22Rv1 (cell line): Measurements from ENCODE around the gene HEPACAM.

Source experiments
- H3K27ac ChIP-seq: fragments of 450-650 bp; 2 replicates; pipeline ENCODE4 v1.5.1; 2017
- ZFX ChIP-seq: fragments of 450-650 bp; IDR thresholded peaks from 2 replicates; pipeline ENCODE4 v1.6.1; 2017; ENCODE audit warnings: antibody characterized with exemption, borderline replicate concordance
- TF ChIP-seq, protein P1 (sequence below): fragments of 450-650 bp; IDR thresholded peaks from 2 replicates; pipeline ENCODE4 v1.5.1; 2017; ENCODE audit warnings: mild to moderate bottlenecking

Gene HEPACAM, protein sequence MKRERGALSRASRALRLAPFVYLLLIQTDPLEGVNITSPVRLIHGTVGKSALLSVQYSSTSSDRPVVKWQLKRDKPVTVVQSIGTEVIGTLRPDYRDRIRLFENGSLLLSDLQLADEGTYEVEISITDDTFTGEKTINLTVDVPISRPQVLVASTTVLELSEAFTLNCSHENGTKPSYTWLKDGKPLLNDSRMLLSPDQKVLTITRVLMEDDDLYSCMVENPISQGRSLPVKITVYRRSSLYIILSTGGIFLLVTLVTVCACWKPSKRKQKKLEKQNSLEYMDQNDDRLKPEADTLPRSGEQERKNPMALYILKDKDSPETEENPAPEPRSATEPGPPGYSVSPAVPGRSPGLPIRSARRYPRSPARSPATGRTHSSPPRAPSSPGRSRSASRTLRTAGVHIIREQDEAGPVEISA

DNA sequence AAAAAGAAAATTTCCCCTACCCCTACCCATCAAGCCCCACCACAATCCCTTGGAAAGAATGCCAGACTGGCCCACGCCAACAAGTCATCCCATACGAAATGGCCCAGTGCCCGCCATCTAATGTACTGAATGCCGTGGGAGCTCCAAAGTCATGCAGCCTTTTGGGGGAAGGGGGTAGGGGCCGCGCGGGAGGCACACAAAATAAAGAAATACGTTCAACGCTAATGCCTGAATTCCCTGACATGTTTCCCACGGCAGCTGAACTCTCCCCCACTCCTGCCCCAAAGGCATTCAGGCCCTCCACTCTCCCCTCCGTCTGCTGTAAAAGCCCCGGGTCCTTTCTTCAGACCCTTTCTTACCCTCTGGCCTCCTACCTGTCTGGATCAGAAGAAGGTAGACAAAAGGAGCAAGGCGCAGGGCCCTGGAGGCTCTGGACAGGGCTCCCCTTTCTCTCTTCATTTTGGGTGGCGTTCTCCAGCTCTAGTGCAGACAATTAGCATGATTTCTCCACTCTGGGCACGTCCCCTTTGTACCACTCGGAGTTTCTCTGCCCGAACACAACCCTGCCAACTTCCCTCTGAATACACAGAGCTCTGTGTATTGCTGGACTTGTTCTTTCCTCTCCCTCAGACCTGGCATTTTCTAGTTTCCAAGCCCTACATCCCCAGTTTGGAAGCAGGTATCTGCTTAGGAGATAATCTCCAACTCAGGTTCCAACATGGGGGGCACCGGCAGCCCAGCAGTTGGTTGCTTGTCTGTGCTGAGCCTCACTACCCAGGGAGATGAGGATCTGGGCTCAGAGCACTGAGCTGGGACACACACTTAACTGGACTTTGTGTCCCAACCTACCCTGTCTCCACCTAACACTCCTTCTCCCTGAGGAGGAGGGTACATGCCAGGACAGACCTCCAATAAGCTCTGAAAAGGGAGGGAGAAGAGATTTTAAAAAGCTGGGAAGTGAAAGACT, at the start of gene HEPACAM:
Gene HEPACAM (minus strand): TSS at position 500 of the 967 bp plus-strand sequence. CDS start 41 bp downstream, at position 459.
- H3K27ac ChIP-seq: no peak within 1 kb of the TSS
- no peak for TF ChIP-seq ZFX
- TF ChIP-seq, protein P1, sequence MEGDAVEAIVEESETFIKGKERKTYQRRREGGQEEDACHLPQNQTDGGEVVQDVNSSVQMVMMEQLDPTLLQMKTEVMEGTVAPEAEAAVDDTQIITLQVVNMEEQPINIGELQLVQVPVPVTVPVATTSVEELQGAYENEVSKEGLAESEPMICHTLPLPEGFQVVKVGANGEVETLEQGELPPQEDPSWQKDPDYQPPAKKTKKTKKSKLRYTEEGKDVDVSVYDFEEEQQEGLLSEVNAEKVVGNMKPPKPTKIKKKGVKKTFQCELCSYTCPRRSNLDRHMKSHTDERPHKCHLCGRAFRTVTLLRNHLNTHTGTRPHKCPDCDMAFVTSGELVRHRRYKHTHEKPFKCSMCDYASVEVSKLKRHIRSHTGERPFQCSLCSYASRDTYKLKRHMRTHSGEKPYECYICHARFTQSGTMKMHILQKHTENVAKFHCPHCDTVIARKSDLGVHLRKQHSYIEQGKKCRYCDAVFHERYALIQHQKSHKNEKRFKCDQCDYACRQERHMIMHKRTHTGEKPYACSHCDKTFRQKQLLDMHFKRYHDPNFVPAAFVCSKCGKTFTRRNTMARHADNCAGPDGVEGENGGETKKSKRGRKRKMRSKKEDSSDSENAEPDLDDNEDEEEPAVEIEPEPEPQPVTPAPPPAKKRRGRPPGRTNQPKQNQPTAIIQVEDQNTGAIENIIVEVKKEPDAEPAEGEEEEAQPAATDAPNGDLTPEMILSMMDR: no peak

GRCh38 chr11:124984512-124984854, 48.6 kb upstream of the HEPACAM start:
- TF ChIP-seq, protein P1: no peak
- no peak for TF ChIP-seq ZFX
- H3K27ac ChIP-seq: no peak overlapping the region

DNA sequence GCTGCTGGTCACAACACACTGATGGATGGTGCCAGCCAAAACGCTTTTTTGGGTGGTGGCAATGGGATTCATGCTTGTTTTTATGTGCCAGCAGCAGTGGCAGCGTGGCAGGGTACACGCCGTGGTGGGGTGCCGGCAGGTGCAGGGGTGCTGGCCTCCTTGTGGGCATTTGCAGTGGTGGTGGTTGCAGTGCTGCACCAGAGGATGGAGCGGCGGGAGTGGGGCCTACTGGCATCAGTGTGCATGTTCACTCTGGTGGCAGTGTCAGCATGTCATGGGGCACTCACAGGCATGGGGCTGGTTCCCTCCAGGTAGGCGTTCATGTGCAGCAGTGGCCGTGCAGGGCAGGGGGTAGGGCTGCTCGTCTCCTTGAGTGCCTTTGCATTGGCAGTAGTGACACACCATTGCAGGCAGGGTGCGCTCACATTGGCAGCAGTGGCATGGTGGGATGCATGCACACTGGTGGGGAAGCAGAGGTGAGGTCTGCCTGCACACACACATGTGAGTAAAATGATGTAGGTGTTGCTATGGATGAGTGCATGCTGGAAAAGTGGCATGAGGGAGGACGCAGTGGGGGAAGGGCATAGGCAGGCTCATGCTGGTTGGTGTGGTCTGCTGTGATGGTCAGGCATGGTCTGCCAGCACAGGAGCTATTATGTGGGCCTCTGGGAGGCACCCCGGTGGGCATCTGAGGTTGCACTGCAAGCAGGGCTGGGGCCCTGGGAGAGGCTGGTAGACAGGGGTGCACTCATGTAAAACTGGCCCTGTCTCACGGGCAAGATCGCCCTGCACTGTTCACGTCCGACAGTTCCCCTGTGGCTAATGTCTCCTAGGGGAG, 48.0 kb upstream of the HEPACAM start:
- no peak overlapping the region for H3K27ac ChIP-seq
- TF ChIP-seq, protein P1: no peak
- no peak for TF ChIP-seq ZFX

DNA sequence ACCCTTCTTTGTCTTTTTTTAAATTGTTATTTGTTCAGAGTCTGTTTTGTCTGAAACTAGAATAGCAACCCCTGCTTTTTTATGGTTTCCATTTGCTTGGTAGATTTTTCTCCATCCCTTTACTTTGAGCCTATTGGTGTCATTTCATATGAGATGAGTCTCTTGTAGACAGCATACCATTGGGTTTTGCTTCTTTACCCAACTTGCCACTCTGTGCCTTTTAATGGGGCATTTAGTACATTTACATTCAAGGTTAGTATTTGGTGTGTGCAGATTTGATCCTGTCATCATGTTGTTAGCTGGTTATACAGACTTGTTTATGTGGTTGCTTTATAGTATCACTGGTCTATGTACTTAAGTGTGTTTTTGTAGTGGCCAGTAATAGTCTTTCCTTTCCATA, 46.2 kb upstream of the HEPACAM start:
- H3K27ac ChIP-seq: no peak overlapping the region
- TF ChIP-seq, protein P1: no peak
- no peak for TF ChIP-seq ZFX

- TF ChIP-seq, protein P1: no peak
- no peak for TF ChIP-seq ZFX
- no peak overlapping the region for H3K27ac ChIP-seq
Measured at GRCh38 chr11:124978316-124978715, 42.5 kb upstream of the HEPACAM start.

- no peak overlapping the region for H3K27ac ChIP-seq
- TF ChIP-seq ZFX: no peak
- TF ChIP-seq, protein P1: no peak
Measured at GRCh38 chr11:124977006-124977405, 41.2 kb upstream of the HEPACAM start.
